ENCODE measurements around the gene ITGA6.

- TF ChIP-seq RAD21 (conservative IDR thresholded peaks at IDR 0.05), result no peak
- TF ChIP-seq, protein P1, sequence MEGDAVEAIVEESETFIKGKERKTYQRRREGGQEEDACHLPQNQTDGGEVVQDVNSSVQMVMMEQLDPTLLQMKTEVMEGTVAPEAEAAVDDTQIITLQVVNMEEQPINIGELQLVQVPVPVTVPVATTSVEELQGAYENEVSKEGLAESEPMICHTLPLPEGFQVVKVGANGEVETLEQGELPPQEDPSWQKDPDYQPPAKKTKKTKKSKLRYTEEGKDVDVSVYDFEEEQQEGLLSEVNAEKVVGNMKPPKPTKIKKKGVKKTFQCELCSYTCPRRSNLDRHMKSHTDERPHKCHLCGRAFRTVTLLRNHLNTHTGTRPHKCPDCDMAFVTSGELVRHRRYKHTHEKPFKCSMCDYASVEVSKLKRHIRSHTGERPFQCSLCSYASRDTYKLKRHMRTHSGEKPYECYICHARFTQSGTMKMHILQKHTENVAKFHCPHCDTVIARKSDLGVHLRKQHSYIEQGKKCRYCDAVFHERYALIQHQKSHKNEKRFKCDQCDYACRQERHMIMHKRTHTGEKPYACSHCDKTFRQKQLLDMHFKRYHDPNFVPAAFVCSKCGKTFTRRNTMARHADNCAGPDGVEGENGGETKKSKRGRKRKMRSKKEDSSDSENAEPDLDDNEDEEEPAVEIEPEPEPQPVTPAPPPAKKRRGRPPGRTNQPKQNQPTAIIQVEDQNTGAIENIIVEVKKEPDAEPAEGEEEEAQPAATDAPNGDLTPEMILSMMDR (IDR thresholded peaks at IDR 0.05; ENCODE audit: poor library complexity, severe bottlenecking), result no peak
- TF ChIP-seq EZH2 (IDR thresholded peaks at IDR 0.05; ENCODE audit: borderline replicate concordance, insufficient read depth, low read length, poor library complexity, severe bottlenecking), result no peak
- no peak for TF ChIP-seq POLR2AphosphoS5 (IDR thresholded peaks at IDR 0.05)
- TF ChIP-seq REST (IDR thresholded peaks at IDR 0.05; ENCODE audit: borderline replicate concordance), result no peak
Observed at GRCh38 chr2:172455121-172455515, 27.7 kb downstream of the ITGA6 start.

All from neural cell (in vitro differentiated cells).